Caco-2 (cell line): ENCODE measurements around the gene HS3ST1. TPM values are rescaled to one million over a fixed set of nuclear protein-coding genes. Genes with fewer than 3 reads are reported as not detected.

Source experiments
- BruUV-seq: library from RNA; stranded (reverse); fragments of 400-500 nt; replicated peaks from 2 replicates; lab custom pipeline; 2021; lab: Mats Ljungman, UMichigan
- CTCF ChIA-PET: fragments of 300-600 bp; sonication (Branson Sonifier 250); formaldehyde crosslinking; loops from one replicate; lab custom pipeline; 2022; ENCODE audit warnings: antibody characterized with exemption; lab: Charles Lee
- POLR2A ChIA-PET: fragments of 300-600 bp; sonication (Branson Sonifier 250); formaldehyde crosslinking; loops from one replicate; lab custom pipeline; 2022; ENCODE audit warnings: antibody characterized with exemption; lab: Charles Lee
- DNase-seq, 2 experiments: peaks; one replicate each; pipeline versions ENCODE4 v3.0.0 to v3.0.0-alpha.2; 2020 to 2022
- H3K27me3 ChIP-seq: replicated peaks from 2 replicates; pipeline ENCODE4 v1.6.0; 2011; ENCODE audit warnings: low read length; ENCODE audit not compliant: control insufficient read depth, insufficient read depth
- H3K36me3 ChIP-seq: 2 replicates; pipeline ENCODE4 v1.5.1; 2011; ENCODE audit warnings: low read length; ENCODE audit not compliant: control insufficient read depth, insufficient read depth
- H3K4me1 ChIP-seq: fragments of 250-450 bp; sonication (Bioruptor Pico); 2 replicates; pipeline ENCODE4 v1.5.1; 2020; ENCODE audit warnings: mild to moderate bottlenecking
- H3K4me3 ChIP-seq: 2 replicates; pipeline ENCODE4 v1.5.1; 2011; ENCODE audit warnings: low read depth, mild to moderate bottlenecking, control low read depth, low read length
- H3K9me3 ChIP-seq: fragments of 250-450 bp; sonication (Bioruptor Pico); 2 replicates; pipeline ENCODE4 v1.5.1; 2020; ENCODE audit warnings: mild to moderate bottlenecking, moderate library complexity
- H3K27ac Mint-ChIP-seq: one replicate; pipeline ENCODE4 v1.8.0; 2022; ENCODE audit warnings: mixed read lengths; ENCODE audit not compliant: unreplicated experiment
- H3K27me3 Mint-ChIP-seq: one replicate; pipeline ENCODE4 v1.8.0; 2022; ENCODE audit warnings: mixed read lengths; ENCODE audit not compliant: insufficient read depth, unreplicated experiment
- H3K36me3 Mint-ChIP-seq: one replicate; pipeline ENCODE4 v1.8.0; 2022; ENCODE audit warnings: mild to moderate bottlenecking, mixed read lengths; ENCODE audit not compliant: insufficient read depth, unreplicated experiment
- H3K4me1 Mint-ChIP-seq: one replicate; pipeline ENCODE4 v1.8.0; 2022; ENCODE audit warnings: low read depth, mixed read lengths; ENCODE audit not compliant: unreplicated experiment
- H3K4me3 Mint-ChIP-seq: one replicate; pipeline ENCODE4 v1.8.0; 2022; ENCODE audit warnings: mild to moderate bottlenecking, moderate library complexity, mixed read lengths; ENCODE audit not compliant: unreplicated experiment
- H3K9me3 Mint-ChIP-seq: one replicate; pipeline ENCODE4 v1.8.0; 2022; ENCODE audit warnings: mixed read lengths; ENCODE audit not compliant: unreplicated experiment
- intact Hi-C: fragments of 100-400 bp; cut with micrococcal nuclease; formaldehyde crosslinking; loops from one replicate; pipeline ENCODE4 v1.10.0; 2022; ENCODE audit not compliant: unreplicated experiment
- total RNA-seq: library from RNA; stranded (reverse); gene quantifications from 2 replicates; pipeline ENCODE4 v1.2.3, GENCODE V29; 2022
- TF ChIP-seq, protein P1 (sequence below), 2 experiments: fragments of 200-600 bp in 1 of 2; IDR thresholded peaks; 1 replicate in 1 of 2; 2 replicates in 1 of 2; pipeline versions ENCODE4 v1.5.1 to v1.8.0; 2011 to 2022; ENCODE audit warnings: antibody characterized with exemption in 1 of 2, control low read depth in 1 of 2, inconsistent platforms in 1 of 2, low read depth in 1 of 2, low read length in 1 of 2, mild to moderate bottlenecking in 1 of 2, moderate library complexity in 1 of 2; ENCODE audit not compliant: insufficient read depth in 1 of 2, severe bottlenecking in 1 of 2, unreplicated experiment in 1 of 2

Gene HS3ST1
- total RNA-seq, 1 experiment from 2014 or later, result 4.2 TPM

DNA sequence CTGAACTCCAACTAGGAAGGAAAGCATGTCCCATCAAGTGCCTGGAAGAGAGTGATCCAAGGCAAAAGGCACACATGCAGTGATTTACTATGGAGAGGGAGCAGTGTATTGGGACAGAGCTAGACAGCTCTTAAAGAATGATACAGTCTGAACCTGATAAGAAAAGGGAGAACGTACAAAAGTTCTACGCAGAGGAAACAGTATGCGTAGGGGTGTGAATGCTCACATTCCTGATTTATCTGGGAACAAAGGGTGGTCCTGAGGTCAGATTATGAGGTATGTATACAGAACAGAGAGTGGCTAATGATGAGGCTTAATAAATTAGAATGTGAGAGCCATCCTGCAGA, 12.0 kb downstream of the HS3ST1 start:
- DNase-seq, result no peak
- peaks cover 28% of the 10 kb centered on the region for H3K4me1 Mint-ChIP-seq
- no peaks in the 10 kb centered on the region for H3K27me3 ChIP-seq
- no peaks in the 10 kb centered on the region for H3K27me3 Mint-ChIP-seq
- H3K9me3 Mint-ChIP-seq, result no peaks in the 10 kb centered on the region
- TF ChIP-seq, protein P1, sequence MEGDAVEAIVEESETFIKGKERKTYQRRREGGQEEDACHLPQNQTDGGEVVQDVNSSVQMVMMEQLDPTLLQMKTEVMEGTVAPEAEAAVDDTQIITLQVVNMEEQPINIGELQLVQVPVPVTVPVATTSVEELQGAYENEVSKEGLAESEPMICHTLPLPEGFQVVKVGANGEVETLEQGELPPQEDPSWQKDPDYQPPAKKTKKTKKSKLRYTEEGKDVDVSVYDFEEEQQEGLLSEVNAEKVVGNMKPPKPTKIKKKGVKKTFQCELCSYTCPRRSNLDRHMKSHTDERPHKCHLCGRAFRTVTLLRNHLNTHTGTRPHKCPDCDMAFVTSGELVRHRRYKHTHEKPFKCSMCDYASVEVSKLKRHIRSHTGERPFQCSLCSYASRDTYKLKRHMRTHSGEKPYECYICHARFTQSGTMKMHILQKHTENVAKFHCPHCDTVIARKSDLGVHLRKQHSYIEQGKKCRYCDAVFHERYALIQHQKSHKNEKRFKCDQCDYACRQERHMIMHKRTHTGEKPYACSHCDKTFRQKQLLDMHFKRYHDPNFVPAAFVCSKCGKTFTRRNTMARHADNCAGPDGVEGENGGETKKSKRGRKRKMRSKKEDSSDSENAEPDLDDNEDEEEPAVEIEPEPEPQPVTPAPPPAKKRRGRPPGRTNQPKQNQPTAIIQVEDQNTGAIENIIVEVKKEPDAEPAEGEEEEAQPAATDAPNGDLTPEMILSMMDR (IDR thresholded peaks at IDR 0.05; ENCODE audit: insufficient read depth in 1 of 2, low read depth in 1 of 2, low read length in 1 of 2, severe bottlenecking in 1 of 2, unreplicated experiment in 1 of 2), result no peak
- intact Hi-C loops, result no loop called here
- H3K27ac Mint-ChIP-seq, result no peak overlapping the region
- no peaks in the 10 kb centered on the region for H3K9me3 ChIP-seq
- H3K36me3 ChIP-seq, result no peaks in the 10 kb centered on the region
- H3K4me1 ChIP-seq, result no peaks in the 10 kb centered on the region
- BruUV-seq, result no TSS peak
- H3K4me3 Mint-ChIP-seq, result no peak overlapping the region
- ChIA-PET POLR2A (no interaction called here), CTCF (no interaction called here)
- peaks cover 6% of the 10 kb centered on the region for H3K36me3 Mint-ChIP-seq
- H3K4me3 ChIP-seq, result no peak overlapping the region

DNA sequence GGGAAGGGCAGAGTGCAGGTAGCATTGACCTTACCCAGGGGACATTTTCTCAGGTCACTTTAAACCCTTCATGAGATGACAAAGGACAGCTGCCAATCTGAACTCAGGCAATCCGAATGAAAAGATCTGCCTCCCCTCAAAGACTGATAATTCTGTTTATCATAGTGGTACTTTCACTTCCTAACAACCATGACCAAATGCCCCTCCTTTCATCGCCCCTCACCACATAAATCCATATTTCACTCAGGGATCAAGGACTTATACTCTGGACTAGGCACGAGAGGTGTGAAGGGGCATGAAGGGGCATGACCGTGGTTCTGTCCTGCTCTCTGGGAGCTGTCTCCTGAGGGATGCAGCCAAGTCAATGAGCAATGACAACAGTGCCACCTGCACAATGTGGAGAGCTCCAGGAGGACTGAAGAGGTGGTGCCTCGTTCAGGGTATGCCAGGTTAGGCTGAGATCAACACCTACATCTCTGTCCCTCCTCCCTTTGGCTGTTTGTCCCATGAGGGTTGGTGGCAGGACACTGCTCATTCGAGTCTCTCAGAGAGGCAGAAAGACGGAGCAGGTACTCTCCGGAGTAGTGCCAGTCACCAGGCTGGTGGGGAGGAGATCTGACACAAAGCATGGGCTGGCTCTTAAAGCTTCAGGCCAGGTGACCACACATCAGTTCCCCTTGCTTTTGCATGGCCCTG, 12.5 kb downstream of the HS3ST1 start:
- DNase-seq, result no peak
- Mint-ChIP-seq H3K27ac (no peak overlapping the region), H3K4me1 (peaks cover 23% of the 10 kb centered on the region), H3K4me3 (no peak overlapping the region), H3K27me3 (no peaks in the 10 kb centered on the region), H3K9me3 (no peaks in the 10 kb centered on the region), H3K36me3 (peaks cover 6% of the 10 kb centered on the region)
- Histone ChIP-seq H3K4me1 (no peaks in the 10 kb centered on the region), H3K36me3 (no peaks in the 10 kb centered on the region), H3K4me3 (no peak overlapping the region), H3K9me3 (no peaks in the 10 kb centered on the region), H3K27me3 (no peaks in the 10 kb centered on the region)
- intact Hi-C loops, result no loop called here
- ChIA-PET POLR2A (no interaction called here), CTCF (no interaction called here)
- TF ChIP-seq, protein P1 (IDR thresholded peaks at IDR 0.05; ENCODE audit: insufficient read depth in 1 of 2, low read depth in 1 of 2, low read length in 1 of 2, severe bottlenecking in 1 of 2, unreplicated experiment in 1 of 2), result no peak
- BruUV-seq, result no TSS peak

DNA sequence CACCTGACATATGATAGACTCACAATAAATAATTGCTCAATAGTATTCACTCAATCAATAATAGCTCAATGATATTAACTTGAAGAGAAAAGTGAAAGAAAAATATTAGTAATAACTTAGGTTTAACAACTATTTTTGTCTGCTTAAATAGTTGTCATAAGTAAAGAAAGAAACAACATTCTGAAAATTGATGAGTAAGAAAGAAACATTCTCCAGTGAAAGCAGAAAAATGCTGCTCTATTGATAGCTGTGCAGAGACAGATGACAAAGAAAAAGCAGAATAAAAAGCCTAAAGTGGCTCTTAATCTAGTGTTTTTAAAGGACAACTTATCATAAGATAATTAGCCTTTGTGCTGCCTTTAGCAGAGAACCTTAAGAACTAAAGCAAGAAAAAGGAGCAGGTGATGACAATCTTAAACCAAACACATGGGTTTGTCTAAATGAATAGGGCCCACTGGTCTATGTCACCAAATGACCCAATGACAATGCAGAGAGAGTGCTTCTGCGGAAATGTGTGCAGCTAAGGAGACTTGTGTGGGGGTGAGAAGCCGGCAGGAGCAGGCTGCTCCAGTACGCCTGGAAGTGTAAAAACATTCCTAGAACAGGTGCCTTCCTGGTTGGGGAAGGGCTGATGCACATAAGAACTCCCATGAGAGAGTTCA, 13.2 kb downstream of the HS3ST1 start:
- intact Hi-C loops, result no loop called here
- H3K9me3 Mint-ChIP-seq, result no peaks in the 10 kb centered on the region
- no peaks in the 10 kb centered on the region for H3K9me3 ChIP-seq
- H3K4me1 ChIP-seq, result no peaks in the 10 kb centered on the region
- H3K4me3 ChIP-seq, result no peak overlapping the region
- BruUV-seq, result no TSS peak
- POLR2A ChIA-PET, result no interaction called here
- peaks cover 6% of the 10 kb centered on the region for H3K36me3 Mint-ChIP-seq
- no peaks in the 10 kb centered on the region for H3K36me3 ChIP-seq
- CTCF ChIA-PET, result interaction anchor here (0.6 kb wide), 1 partner anchor 11 kb away, joined by 4 read pairs; no protein-coding TSS in a partner anchor
- no peaks in the 10 kb centered on the region for H3K27me3 Mint-ChIP-seq
- DNase-seq, result no peak
- TF ChIP-seq, protein P1 (IDR thresholded peaks at IDR 0.05; ENCODE audit: insufficient read depth in 1 of 2, low read depth in 1 of 2, low read length in 1 of 2, severe bottlenecking in 1 of 2, unreplicated experiment in 1 of 2), result no peak
- H3K27me3 ChIP-seq, result no peaks in the 10 kb centered on the region
- H3K4me1 Mint-ChIP-seq, result peaks cover 19% of the 10 kb centered on the region
- no peak overlapping the region for H3K27ac Mint-ChIP-seq
- H3K4me3 Mint-ChIP-seq, result no peak overlapping the region
